Right cardiac atrium (tissue), 5 donors: ENCODE results near the gene TRMT10A. TPM values are rescaled to one million over a fixed set of nuclear protein-coding genes. Genes with fewer than 3 reads are reported as not detected.

Experiments
- ATAC-seq, 2 donors: fragments of 200-7000 bp; cut with Tn5 transposase; one replicate each; pipeline versions ENCODE4 v1.8.0 to v1.9.1; 2020; ENCODE audit warnings: moderate library complexity in 2 of 2, mild to moderate bottlenecking in 1 of 2
- DNase-seq, 3 donors: peaks; one replicate each; pipeline ENCODE4 v3.0.0-alpha.2; 2020
- H3K27ac ChIP-seq: one replicate; pipeline ENCODE4 v1.5.1; 2013; ENCODE audit warnings: mild to moderate bottlenecking, low read length, control low read depth, moderate library complexity
- H3K27me3 ChIP-seq: one replicate; pipeline ENCODE4 v1.6.1; 2013; ENCODE audit not compliant: control insufficient read depth, insufficient read depth
- H3K4me1 ChIP-seq: one replicate; pipeline ENCODE4 v1.6.1; 2013; ENCODE audit warnings: low read length; ENCODE audit not compliant: control insufficient read depth, insufficient read depth
- H3K4me3 ChIP-seq: one replicate; pipeline ENCODE4 v1.5.1; 2013; ENCODE audit warnings: low read length, control low read depth
- H3K9me3 ChIP-seq: one replicate; pipeline ENCODE4 v1.6.1; 2013; ENCODE audit warnings: low read length; ENCODE audit not compliant: control insufficient read depth
- WGBS: extraction: QIAGEN DNeasy Blood & Tissue Kit; methylation state at CpG from one replicate; pipeline ENCODE4 v1.1.7; 2013; 5-methylcytosine and 5-hydroxymethylcytosine counted together
- intact Hi-C, 4 donors: fragments of 100-400 bp; cut with DNase I; formaldehyde crosslinking; loops; one replicate each; pipeline versions ENCODE4 v1.11.0 to v1.14.0; 2022 to 2023
- polyA plus RNA-seq: library from polyadenylated mRNA; stranded (reverse); fragments of 200-250 nt; gene quantifications from one replicate; pipeline ENCODE4 v1.2.3, GENCODE V29; 2013
- total RNA-seq, 4 donors: library from RNA; stranded (reverse); fragmentation: NEBNext Ultra II Directional; extraction: Animal tissue kit (Norgen Biotek cat#: 25700); gene quantifications; one replicate each; pipeline ENCODE4 v1.2.1, GENCODE V29; 2021
- donor health status: healthy with polysubstance abuse.
- donor health status: DM: no; HTN: yes; CAD: no.
- donor health status: DM: no; HTN: no; CAD: no.
- donor health status: DM: no; HTN: yes; CAD: no; lungs with severe emphysema.
- donor health status: DM: yes; HTN: yes; CAD: no.

TRMT10A gene
- total and polyA plus RNA-seq, 5 donors = 2.4 to 5.0 (median 3.5) TPM

DNA sequence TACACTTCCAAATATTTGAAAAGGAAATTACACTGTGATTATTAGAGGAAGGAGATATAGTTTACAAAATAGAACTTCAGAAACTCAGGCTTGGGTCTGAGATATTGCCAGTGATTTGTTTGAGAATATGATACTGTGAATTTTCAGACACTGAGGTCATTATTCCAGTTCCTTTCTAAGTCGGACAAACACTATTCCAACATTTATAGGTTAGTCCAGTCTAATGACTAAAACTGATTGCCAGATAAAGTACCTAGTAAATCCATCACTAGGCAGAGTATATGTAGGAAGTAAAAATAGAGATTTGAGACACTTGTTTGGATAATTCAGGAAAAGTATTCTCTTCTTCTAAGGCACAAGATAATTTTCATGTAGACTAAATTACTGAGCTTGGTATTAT lies 24.0 kb upstream of the TRMT10A start:
- H3K9me3 ChIP-seq = no peaks in the 10 kb centered on the region
- 20% methylated on average over 1 of the region's 1 CpG for WGBS
- H3K4me3 ChIP-seq = no peak overlapping the region
- H3K27me3 ChIP-seq = no peaks in the 10 kb centered on the region
- no peak for DNase-seq
- no peaks in the 10 kb centered on the region for H3K4me1 ChIP-seq
- H3K27ac ChIP-seq = no peak overlapping the region
- ATAC-seq = no peak
- intact Hi-C loops = no loop called here

DNA sequence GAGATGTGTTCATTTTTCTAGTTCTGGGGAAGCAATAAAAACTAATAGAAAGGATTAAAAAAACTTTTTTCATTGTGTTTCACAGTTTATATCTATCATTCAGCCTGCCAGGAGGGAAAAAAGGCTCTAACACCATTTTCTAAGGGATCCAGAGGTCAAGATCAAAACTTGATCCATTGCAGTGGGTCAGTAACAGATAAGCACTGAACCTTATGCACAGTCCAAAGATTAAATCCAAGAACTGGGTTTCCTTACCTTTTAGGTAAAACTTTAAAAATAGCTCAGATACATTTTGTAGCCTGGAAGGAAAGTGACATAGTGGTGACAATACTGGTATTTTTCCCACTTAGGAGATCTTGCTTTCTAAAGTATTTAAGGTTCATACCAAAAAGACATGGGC lies 23.5 kb upstream of the TRMT10A start:
- no peaks in the 10 kb centered on the region for H3K4me1 ChIP-seq
- DNase-seq (no peak), ATAC-seq (no peak)
- no peaks in the 10 kb centered on the region for H3K9me3 ChIP-seq
- intact Hi-C loops = no loop called here
- no peak overlapping the region for H3K4me3 ChIP-seq
- H3K27me3 ChIP-seq = no peaks in the 10 kb centered on the region
- no peak overlapping the region for H3K27ac ChIP-seq

DNA sequence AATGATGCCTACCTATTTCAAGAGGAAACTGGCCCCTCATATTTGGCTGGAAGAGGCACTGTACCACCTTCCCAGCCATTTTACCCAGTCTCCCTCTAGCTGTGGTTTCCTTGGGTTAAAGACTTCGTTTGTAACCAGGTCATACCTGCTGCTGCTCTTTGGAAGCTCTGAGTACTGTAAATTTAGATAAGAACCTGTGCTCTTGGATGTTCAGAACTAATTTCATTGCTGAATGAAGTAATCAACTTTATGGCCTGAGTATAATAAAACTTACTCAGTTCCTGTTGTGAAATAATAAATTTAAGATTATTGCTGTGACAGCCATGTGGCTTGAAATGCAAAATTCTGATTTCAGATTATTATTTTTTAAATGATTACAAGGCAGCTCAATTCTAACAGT lies 23.0 kb upstream of the TRMT10A start:
- Histone ChIP-seq H3K9me3 (no peaks in the 10 kb centered on the region), H3K27me3 (no peaks in the 10 kb centered on the region), H3K27ac (no peak overlapping the region), H3K4me1 (no peaks in the 10 kb centered on the region), H3K4me3 (no peak overlapping the region)
- DNase-seq (no peak), ATAC-seq (no peak)
- 27% methylated on average over 1 of the region's 1 CpG for WGBS
- intact Hi-C loops = no loop called here

DNA sequence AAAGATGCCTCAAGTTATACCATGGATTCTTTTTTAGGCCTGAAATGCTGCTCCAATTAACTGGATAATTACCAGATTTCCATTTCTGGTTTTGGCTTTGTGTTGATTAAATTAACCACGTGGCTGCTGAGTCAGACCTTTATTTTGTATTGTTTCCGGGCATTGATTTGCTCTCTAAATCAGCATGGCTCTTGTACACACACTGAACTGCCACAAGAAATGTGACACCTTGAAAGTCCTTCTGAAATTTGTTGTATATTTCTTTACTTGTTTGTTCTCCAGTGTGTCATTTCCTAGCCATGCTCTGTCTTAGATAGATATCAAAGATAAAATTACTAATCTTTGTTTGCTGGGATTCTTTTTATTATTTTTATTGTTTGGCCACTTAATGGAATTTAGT lies 22.5 kb upstream of the TRMT10A start:
- no peak for ATAC-seq
- intact Hi-C loops = no loop called here
- WGBS = 50% methylated on average over 2 of the region's 2 CpGs

DNA sequence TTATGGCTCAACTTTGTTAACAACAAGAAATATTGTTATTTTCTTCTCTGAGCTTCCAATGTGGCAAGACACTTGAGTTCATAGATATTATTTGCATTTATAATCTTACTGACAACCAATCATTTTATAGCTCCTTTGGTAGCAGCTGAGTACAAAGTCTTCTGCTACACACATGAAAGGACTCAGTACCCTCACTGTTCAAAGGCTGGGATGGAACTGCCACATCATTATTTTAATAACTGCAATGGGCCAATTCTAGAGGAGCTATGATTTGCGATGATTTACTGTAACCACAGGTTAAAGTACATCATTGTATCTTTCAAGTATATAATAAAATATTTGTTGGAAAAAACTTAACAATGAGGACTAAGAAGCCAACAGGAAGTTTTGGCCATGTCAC lies 21.7 kb upstream of the TRMT10A start:
- Histone ChIP-seq H3K4me3 (no peak overlapping the region), H3K27ac (no peak overlapping the region), H3K27me3 (no peaks in the 10 kb centered on the region), H3K9me3 (no peaks in the 10 kb centered on the region), H3K4me1 (no peaks in the 10 kb centered on the region)
- 93% methylated on average over 1 of the region's 1 CpG for WGBS
- ATAC-seq (no peak), DNase-seq (no peak)
- intact Hi-C loops = no loop called here

More for the DNA sequence above, 22.5 kb upstream of the TRMT10A start:
- Histone ChIP-seq H3K27ac (no peak overlapping the region), H3K4me1 (no peaks in the 10 kb centered on the region), H3K27me3 (no peaks in the 10 kb centered on the region), H3K4me3 (no peak overlapping the region), H3K9me3 (no peaks in the 10 kb centered on the region)
- no peak for DNase-seq

DNA sequence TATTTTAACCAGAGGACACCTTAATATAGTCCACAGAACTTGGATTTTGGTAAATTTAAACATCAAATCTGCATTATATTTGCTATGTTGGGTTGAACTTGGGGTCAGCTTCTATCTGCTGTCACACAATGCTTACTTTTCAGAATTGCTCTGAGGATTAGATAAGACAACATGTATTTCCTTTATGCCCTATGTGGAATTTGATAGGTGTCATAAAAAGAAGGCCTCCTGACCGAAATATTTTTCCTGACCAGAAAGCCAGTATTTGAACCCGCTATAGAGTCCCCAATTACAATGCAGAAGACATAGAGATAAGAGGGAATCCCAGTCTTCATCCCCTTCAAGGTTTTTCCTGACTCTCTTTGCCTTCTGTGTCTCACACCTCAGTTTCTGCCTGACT lies 14.9 kb upstream of the TRMT10A start:
- 72% methylated on average over 2 of the region's 2 CpGs for WGBS
- Histone ChIP-seq H3K27ac (no peak overlapping the region), H3K9me3 (no peaks in the 10 kb centered on the region), H3K4me3 (no peak overlapping the region), H3K27me3 (no peaks in the 10 kb centered on the region), H3K4me1 (no peaks in the 10 kb centered on the region)
- ATAC-seq (no peak), DNase-seq (no peak)
- intact Hi-C loops = no loop called here

DNA sequence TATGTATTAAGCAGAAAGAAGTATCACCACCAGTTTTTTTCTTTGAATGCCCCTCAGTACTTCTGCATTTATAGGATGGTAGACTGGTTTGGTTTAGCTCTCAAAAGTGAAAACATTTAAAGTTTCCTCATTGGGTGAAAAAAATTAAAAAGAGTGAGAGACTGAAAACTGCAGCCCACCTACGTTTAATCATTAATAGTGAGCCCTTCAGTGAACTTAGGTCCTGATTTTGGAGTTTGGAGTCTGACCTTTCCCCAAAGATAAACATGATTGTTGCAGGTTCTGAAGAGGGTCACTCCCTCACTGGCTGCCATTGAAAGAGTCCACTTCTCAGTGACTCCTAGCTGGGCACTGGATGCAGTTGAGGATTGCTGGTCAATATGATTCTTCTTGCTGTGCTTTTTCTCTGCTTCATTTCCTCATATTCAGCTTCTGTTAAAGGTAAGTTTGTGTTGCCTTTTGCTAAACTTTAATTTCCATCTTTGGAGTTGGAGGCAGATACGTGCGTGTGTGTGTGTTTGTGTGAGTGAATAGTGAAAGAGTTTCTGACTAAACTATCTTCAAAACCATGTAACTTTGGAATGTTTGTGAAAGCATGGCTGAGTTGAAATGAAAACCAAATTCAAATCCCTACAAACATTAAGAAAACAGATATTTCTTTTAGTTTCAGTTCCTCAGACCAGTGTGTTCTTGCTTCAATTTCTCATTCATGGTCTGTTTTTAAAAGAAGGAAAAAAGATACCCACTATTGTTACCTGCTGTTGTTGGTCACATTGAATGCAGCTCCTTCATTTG lies 10.9 kb upstream of the TRMT10A start, which contains the start of gene MTTP:
Gene MTTP, plus strand, starts transcription at position 295 of the 795 bp plus-strand sequence. Its CDS starts 86 bp downstream, at position 381.
- H3K4me1 ChIP-seq = no peaks in the 10 kb centered on the region
- H3K27ac ChIP-seq = no peak within 1 kb of the TSS
- WGBS = 78% methylated on average over 3 of the region's 3 CpGs
- DNase-seq (no peak), ATAC-seq (no peak)
- no peaks in the 10 kb centered on the region for H3K9me3 ChIP-seq
- intact Hi-C loops = no loop called here
- no peak within 1 kb of the TSS for H3K4me3 ChIP-seq
- no peaks in the 10 kb centered on the region for H3K27me3 ChIP-seq

DNA sequence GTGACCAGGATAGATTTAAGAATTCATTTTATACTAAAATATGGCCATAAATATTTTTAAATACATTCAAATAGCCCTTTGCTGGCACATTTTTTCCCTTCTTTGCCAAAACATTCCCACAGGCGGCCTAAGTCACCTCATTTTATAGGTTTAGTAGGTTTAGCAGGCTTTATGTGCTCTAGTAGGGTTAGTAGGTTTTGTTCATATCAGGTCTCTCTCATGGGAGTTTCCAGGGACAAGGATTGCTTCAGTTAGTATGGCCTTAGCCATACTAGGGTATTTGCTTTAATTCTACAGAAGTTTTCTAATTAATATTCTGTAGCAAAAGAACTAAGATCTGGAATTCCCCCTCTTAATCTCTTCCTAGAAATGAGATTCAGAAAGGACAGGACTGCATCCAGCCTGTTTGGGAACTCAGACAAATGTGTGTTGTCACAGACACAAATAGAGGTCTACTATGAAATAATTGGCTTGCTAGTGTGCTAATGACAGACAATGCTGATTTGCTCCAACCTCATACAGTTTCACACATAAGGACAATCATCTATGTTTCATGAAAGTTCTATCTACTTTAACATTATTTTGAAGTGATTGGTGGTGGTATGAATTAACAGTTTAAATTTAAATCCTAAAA lies 10.0 kb upstream of the TRMT10A start:
- Histone ChIP-seq H3K27me3 (no peaks in the 10 kb centered on the region), H3K4me3 (no peak overlapping the region), H3K9me3 (no peaks in the 10 kb centered on the region), H3K4me1 (no peaks in the 10 kb centered on the region), H3K27ac (no peak overlapping the region)
- intact Hi-C loops = no loop called here
- 67% methylated on average over 1 of the region's 1 CpG for WGBS
- DNase-seq (no peak), ATAC-seq (no peak)

DNA sequence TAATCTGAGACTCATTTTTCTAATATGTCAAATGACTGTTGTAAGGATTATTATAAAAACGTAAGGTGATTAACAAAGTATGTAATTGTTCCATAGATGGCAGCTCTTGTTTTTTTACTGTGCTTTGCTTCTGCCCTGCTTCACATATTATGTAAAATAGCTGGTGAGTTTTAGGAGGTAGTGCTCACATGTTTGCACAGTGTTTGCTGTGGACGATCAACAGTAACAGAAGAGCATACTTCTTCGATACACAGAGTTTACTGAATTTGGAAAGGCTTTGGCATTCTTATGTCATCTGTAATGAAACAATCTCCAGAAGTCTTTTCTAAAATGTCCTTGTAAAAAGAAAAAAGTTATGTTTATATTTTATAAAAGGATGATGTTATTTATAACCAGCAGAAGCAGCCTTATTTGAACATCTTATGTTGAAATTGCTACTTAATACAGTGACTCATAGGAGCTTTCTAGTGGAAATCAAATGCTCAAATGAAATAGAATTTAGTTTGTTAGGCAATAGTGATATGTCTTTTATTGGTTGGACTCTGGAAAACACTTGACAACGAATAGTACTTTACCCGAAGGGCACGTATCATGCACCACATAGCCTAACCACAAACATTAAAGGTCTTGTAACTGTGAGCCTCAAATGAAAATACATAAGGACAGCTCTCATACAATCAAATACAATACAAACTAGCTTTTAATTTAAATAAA lies 8.8 kb upstream of the TRMT10A start:
- intact Hi-C loops = no loop called here
- Histone ChIP-seq H3K9me3 (no peaks in the 10 kb centered on the region), H3K27me3 (no peaks in the 10 kb centered on the region), H3K27ac (no peak overlapping the region), H3K4me3 (no peak overlapping the region), H3K4me1 (no peaks in the 10 kb centered on the region)
- no peak for DNase-seq
- WGBS = 83% methylated on average over 6 of the region's 6 CpGs
- no peak for ATAC-seq

DNA sequence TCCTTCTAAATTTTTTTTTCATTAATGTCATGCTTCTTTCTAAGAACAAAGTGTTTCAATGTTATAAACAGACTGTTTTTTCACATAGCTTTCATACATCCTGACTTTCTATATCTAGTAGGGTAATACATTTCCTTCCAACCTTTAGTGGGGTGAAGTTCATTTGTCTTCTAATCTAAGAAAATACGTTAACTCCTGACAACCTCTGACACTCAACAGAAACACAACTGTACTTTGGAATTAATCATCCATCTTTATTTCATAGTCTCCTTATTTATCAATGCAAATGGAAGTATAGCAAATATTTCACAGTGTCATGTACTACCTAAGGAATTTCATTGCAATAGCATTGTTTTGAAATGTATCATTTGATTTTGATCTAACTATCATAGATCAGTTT lies 8.0 kb upstream of the TRMT10A start:
- Histone ChIP-seq H3K27ac (no peak overlapping the region), H3K27me3 (no peaks in the 10 kb centered on the region), H3K9me3 (no peaks in the 10 kb centered on the region), H3K4me1 (no peaks in the 10 kb centered on the region), H3K4me3 (no peak overlapping the region)
- WGBS = 17% methylated on average over 1 of the region's 1 CpG
- intact Hi-C loops = no loop called here
- no peak for ATAC-seq
- DNase-seq = no peak

DNA sequence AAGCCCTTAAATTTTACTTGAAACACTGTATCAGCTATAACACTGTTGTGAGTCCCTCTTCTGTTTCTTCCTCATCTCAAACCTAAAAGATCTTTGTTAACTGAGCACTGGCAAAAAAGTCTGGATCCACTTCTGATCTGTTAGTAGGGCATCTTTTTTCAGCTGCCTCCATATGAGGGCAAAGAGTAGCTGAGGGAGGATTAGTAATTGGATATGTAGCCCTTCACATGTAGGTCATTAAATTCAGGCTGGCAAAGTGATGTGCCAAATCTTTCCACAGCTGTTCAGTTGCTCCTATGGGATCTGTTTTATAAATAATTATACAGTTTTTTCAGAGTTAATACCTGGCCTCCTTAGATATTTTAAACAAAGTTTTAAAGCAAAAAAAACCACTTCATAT lies 1.1 kb upstream of the TRMT10A start:
- H3K27ac ChIP-seq = no peak overlapping the region
- no peaks in the 10 kb centered on the region for H3K4me1 ChIP-seq
- intact Hi-C loops = loop anchor here (5.0 to 10.0 kb wide), 5 partner anchors 242 to 382 kb away; partner anchors contain the start of genes DNAJB14 (in 3 of the 4) and LAMTOR3 (in 1 of the 4)
- no peak for ATAC-seq
- H3K4me3 ChIP-seq = no peak overlapping the region
- DNase-seq = no peak
- H3K9me3 ChIP-seq = no peaks in the 10 kb centered on the region
- no peaks in the 10 kb centered on the region for H3K27me3 ChIP-seq
